AG04449 (cell line): Measurements from ENCODE around the gene SEC16B.

Experiments
- CTCF ChIA-PET: fragments of 350-600 bp; formaldehyde crosslinking; extraction: SDS; loops from one replicate; lab custom pipeline; 2021; ENCODE audit warnings: antibody characterized with exemption; lab: Yijun Ruan, JAX
- POLR2A ChIA-PET: fragments of 400-600, 350-600 bp; formaldehyde crosslinking; extraction: SDS; loops from one replicate; lab custom pipeline; 2020; ENCODE audit warnings: antibody characterized with exemption, inconsistent platforms; lab: Yijun Ruan, JAX
- DNase-seq: peaks from one replicate; pipeline ENCODE4 v3.0.0-alpha.2; 2010; ENCODE audit warnings: low read depth, low spot score
- H3K4me3 ChIP-seq: 2 replicates; pipeline ENCODE4 v1.5.1; 2011; ENCODE audit warnings: low read depth, mild to moderate bottlenecking, control low read depth, low read length
- CTCF ChIP-seq: IDR thresholded peaks from one replicate; pipeline ENCODE4 v1.5.1; 2011; ENCODE audit warnings: mild to moderate bottlenecking, moderate library complexity, low read length, control low read depth, inconsistent platforms; ENCODE audit not compliant: insufficient read depth; ENCODE audit errors: missing control alignments

Gene SEC16B

GRCh38 chr1:177897998-177898654 is 71.7 kb downstream of the SEC16B start:
- ChIA-PET CTCF (no interaction called here), POLR2A (no interaction called here)
- no peak for DNase-seq
- H3K4me3 ChIP-seq, result no peak overlapping the region
- no peak for TF ChIP-seq CTCF

- CTCF ChIA-PET, result no interaction called here
- H3K4me3 ChIP-seq, result no peak overlapping the region
- POLR2A ChIA-PET, result no interaction called here
- no peak for DNase-seq
- TF ChIP-seq CTCF, result no peak
Observed at GRCh38 chr1:177897281-177897997, 72.4 kb downstream of the SEC16B start.
